Activated gamma-delta T cell treated with anti-CD3 and anti-CD28 coated beads, Interleukin-2, amount 50 U/mL, for 16 hours (primary cell): ENCODE data around the gene MAEA.

Experiments used
- DNase-seq: peaks from one replicate; pipeline ENCODE4 v3.0.0-alpha.2; 2020; ENCODE audit warnings: low read depth

MAEA gene

GRCh38 chr4:1353186-1354055 lies 63.7 kb downstream of the MAEA start:
- no peak for DNase-seq

- no peak for DNase-seq
These were observed 64.7 kb downstream of the MAEA start for GRCh38 chr4:1354136-1354982.

DNA sequence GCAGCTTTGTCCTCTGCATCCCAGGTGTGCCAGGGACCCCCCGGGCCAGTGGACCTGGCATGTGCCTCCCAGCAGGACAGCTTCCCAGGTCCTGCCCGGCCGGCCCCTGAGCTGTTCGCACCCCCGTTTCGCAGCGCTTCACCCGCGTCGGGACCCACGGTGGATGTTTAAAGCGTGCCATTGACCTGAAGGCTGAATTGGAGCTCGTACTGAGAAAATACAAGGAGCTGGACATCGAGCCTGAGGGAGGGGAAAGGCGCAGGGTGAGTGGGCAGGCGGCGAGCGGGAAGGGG lies 65.2 kb downstream of the MAEA start:
- no peak for DNase-seq

GRCh38 chr4:1355378-1355777 lies 65.7 kb downstream of the MAEA start:
- DNase-seq: no peak

DNA sequence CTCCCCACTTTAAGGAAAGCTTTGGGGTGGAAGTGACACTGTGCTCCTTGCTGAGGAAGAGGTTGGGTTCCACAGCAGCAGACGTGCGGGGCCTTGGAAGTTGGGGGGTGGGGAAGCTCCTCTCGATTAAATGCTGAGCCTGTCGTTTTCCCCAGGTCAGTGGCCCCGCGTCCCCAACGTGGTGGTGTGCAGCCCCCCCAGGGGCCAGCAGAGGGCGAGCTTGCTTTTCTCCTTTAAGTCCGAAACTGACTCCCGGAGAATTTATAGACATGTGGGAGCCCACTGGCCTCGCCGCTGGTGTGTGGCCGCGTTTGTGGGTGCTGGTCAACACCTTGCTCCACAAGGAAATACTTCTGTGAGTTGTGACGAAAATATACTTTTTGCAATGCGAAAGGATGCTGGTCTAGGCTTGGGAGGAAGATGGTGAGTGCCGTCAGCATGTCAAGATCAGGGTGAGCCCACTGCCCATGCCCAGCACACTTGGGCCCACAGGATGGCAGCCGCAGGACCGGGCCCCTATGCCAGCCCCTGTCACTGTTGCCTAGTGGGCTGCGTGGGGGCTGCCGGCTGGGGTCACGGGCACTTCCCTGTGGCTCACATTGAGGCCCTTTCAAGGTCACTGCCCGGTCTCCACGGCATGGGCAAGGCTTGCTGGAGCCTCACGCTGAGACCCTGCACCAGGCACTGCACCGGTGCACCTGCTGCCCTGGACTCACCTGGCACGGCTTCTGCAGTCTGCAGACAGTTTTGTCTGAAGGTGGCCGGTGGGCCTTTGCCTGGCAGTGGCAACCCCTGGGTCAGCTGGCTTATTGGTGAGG lies 66.7 kb downstream of the MAEA start:
- no peak for DNase-seq

- DNase-seq: no peak
These were observed 67.9 kb downstream of the MAEA start for GRCh38 chr4:1357356-1358248.

DNA sequence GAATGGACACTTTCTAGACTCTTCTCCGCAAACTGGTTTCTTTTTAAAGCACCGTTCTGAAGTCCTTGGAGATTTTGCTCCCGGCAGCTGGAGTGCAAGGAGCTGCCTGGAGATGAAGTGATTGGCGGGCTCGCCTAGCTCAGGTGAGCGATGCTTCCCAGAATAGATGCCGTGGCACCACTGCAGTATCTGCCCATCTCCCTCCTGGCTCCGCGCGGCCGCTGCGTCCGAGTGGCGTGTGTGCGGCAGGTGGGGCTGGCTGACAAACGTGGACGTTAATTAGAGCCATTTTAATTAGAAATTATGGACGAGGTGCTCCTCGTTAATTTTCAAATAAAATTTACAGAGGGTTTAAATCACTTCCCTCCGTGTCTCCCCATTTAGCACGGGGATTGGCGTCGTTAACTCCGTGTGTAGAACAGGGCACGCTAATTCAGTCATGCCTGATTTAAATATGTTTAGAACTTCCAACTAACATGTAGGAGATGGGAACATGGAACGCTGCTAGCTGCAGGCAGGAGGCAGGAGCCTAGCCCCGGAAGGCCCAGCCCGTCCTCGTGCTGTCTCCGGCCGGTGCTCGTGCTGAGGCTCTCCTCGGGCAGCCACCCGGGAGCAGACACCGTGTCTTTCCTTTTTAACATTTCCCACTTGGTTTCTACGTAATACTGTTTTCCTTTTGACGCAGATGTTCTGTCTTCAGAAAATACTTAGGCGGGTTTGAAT lies 68.9 kb downstream of the MAEA start:
- DNase-seq: no peak

- no peak for DNase-seq
These were observed 69.4 kb downstream of the MAEA start for GRCh38 chr4:1359144-1359501.

- no peak for DNase-seq
These were observed 70.3 kb downstream of the MAEA start for GRCh38 chr4:1359976-1360375.

GRCh38 chr4:1360423-1361283 lies 71.0 kb downstream of the MAEA start:
- DNase-seq: no peak

GRCh38 chr4:1361431-1361830 lies 71.7 kb downstream of the MAEA start:
- DNase-seq: no peak

DNA sequence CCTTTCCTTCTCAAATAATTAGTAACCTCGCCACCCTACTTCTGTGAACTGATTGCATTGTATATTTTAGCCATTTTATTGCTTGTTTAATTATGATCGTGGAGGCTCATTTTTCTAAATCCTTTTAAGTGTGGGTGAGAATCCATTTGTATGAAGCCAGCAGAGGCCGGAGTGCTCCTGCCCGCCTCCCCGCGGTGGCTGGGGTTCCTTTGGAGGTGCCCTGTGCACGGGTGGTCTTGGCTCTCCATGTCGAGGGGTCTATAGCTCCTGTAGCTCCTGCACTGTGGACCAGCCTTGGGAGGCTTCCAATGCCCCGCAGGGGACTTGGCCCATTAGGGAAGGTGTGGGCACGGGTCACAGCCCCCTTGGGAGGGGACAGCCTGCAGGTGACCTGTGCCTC lies 72.4 kb downstream of the MAEA start:
- no peak for DNase-seq

DNA sequence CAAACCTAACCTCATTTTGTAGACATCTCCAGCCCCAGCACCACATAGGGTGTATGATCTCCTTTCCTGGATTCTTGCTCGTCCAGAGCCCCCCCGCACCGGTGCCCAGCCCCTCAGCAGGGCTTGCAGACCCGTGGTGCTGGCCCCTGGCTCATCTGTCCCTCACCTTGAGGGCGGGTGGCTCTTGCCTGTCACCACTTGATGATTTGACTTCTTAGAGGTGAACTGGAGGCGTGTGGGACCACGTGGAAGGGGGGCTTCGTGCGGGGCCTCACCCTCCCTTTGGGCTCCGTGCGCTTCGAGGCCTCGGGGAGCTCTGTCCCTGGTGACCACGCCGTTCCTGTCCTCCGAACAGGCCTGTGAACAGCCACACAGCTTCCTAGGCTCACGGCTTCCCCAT lies 72.8 kb downstream of the MAEA start:
- no peak for DNase-seq

DNA sequence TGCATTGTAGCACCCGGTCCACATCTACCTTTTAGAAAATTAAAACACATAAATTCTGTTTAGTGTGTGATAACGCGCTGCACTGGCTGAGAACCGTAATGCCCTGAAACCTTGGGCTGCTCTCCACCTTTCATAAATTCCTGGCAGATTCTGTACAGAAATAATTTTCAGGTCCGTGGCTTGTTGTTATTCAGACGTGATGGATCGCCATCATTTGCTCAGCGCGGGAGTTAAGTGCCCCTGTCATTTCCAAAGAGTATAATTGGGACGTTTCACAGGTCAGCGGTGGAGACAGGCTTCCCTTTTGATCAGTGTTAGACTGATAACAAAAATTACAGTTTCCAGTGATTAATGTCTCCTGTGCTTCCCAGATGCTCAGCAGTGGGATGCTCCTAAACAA lies 73.8 kb downstream of the MAEA start:
- no peak for DNase-seq

DNA sequence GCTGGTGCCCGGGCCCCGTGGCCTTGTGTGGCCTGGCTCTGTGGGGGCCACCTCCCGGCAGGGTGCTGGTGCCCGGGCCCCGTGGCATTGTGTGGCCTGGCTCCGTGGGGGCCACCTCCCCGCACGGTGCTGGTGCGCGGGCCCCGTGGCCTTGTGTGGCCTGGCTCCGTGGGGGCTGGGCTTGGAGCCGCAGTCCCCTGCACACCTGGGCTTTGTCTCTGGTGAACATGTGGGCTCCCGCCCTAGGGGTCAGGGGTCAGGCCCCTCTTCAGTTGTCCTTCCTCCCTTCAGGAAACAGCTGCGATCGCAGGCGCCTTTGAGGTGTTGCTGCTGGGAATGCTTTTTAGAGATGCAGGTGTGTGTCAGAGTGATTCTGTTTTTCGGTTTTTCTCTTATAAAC lies 74.5 kb downstream of the MAEA start:
- no peak for DNase-seq

DNA sequence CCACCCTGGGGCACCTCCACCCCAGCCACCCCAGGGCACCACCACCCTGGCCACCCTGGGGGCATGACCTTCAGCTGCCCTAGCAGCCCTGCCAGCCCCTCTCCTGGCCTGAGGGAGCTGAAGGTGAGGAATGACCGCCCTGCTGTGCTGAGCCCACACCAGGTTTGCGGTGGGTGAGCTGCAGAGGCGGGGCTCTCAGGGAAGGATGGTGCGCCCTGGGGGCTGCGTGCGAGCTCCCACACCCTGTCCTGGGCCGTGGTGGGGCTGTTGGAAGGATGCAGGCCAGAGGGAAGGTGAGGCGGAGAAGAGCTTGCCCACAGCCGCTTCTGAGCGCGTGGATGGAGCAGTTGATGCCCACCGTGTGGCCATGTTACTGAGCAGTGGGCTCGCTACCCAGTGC lies 75.1 kb downstream of the MAEA start:
- DNase-seq: no peak

DNA sequence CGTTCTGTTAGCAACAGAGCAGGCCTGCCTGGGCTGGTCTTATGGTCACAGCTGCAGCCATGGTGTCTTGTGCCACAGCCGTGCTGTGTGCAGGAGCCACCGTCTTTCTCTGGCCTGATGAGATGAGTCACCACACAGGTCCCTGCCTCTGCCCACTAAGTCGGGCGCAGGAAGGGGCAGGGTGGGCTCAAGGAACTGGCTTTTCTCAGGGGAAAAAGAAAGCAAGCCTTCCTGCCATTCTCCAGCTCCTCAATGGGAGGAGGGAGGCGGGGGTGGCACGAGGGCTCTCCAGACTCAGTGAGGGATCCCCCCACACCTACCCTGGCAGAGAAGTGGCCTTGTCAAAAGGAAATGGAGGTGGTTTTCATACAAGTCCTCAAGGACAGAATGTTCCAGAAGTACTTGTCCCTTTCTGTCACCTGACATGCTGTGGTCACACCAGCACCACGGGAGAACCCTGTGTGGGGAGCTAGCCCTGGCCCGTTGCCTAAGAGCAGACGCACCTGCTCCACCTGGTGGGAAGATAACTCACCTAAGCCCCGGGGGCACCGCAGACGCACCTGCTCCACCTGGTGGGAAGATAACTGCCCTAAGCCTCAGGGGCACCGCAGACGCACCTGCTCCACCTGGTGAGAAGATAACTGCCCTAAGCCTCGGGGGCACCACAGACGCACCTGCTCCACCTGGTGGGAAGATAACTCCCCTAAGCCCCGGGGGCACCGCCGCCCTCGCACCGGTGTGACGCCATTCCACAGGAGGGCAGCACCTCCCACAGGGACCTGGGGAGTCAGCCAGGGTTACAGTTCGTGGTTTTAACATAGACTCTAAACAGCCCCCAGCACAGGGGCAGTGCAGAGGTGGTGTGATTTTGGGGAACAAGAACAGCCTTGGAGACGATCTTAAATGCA lies 75.8 kb downstream of the MAEA start:
- no peak for DNase-seq

DNA sequence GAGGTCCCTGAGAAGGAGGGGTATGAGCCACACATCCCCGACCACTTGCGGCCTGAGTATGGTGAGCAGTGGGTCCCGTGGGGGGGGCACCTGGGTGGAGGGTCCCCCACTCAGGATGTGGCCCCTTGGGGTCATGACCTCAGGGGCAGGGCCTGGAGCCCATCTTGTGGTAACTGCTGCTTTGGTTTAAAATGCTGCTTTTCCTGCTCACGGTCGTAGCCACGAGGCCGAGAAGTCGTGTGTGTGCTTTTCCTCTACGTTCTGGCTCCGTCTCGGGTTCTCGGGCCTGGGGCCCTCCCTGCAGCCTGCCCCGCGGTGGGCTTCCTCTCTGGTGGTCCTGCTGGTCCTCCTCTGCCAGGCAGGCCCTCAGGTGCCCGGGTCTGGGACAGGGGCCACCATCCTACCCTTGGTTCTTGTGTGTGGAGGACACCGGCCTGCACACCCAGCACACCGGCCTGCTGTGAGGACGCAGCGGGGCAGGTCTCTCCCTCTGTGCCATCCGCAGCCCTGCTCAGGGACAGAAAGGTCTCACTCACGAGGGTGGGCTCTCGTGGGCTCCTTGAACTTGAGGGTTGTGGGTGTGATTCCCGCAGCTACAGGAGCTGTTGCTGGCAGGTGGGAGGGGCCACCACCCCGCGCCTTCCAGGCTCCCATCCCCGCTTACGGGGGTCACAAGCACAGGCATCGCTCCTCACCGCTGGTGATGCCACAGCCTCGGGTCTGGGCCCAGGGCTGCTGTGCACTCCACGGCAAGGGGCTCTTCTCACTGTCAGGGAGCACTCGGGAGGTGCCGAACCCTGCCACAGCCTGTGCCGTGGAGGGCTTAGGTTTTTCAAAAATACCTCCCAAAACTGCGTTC lies 76.9 kb downstream of the MAEA start:
- no peak for DNase-seq
